C1 segment of cervical spinal cord (tissue), 14 donors: ENCODE data around the gene EIF5A.

Experiments
- DNase-seq, 14 donors: peaks; one replicate each; lab custom pipeline; 2025; lab: John Stamatoyannopoulos, UW

The EIF5A gene

GRCh38 chr17:7313088-7313889 lies 5.9 kb downstream of the EIF5A start:
- DNase-seq: no peak

DNA sequence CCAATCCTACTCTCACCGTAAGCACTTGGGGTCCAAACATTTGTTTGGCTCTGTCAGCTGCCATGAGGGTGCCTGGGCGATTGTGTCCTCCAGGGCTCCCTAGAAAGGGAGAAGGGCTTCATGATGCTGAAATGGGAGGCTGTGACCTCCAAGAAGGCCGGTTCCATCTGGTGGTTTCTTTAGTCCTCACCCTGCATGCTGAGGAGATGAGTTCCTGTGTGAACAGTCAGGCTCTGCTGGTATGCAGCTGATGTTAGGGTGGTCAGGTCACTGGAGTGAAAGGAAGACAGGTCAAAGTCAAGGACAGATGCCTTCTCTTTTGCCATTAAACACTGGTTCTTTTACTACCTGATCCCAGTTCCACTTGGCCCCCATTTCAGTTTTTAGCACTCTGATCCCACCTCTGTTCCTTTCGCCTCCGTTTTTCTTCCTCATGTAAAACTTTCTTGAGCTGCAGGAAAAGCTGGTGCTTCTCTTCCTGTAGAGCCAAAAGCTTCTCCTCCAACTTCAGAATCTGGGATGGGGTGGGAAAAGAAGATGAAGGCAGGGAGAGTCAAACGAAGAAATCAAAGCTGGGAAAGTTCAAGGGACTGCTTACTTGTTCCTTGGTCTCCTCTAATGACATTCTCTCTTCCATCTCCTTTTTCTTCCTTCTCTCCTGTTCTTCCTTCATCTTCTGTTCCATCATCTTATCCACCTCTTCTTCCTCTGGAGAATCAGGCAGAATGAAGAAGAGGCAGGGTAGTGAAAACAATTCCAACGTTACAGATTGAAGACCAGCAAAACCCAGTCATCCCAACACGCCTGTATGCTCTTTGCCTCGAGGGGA lies 6.7 kb downstream of the EIF5A start:
- DNase-seq: no peak

DNA sequence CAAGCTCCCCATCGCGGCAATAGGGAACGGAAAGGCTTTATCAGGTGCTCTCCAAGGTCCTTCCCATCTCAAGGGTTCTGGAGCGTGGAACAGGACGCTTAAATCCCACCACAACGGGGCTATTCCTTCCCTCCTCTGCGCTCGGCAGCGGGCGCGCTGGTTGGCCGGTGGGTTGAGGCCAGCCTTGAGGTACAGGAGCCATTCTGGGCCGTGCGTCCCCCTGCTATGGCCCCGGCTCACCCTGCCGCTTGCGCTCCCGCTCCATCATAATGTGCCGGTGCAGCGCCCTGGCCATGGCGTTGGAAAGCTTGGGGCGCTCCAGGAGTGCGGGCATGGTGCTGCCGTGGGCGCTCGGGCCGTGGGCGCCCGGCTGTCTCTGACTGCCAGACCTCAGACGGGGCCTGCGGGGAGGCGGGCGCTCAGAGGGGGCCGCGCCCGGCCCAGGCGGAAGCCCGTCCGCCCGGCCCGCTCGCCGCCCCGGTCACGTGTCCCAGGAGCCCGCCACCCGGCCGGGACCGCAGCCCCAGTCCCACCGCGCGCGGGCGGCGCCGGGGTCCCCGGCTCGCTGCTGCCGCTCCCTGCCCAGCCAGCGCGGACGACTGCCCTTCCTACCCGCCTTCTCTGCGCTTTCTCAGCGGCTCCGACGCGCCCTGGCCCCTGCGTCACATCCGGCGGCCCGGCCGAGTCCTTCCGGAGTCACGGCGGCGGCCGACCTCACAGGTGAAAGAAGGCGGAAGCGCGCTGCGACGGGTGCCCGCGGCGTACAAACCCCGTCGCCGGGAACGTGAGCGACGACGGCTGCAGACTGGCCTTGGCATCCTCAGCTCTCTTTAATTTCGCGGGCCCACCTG lies 7.5 kb downstream of the EIF5A start, which contains the start of gene GPS2:
GPS2 (minus strand) TSS at position 642 of the 851 bp plus-strand sequence; CDS start at position 334, 308 bp downstream.
- peak; percentile 35 to 93 (median 80) for DNase-seq

DNA sequence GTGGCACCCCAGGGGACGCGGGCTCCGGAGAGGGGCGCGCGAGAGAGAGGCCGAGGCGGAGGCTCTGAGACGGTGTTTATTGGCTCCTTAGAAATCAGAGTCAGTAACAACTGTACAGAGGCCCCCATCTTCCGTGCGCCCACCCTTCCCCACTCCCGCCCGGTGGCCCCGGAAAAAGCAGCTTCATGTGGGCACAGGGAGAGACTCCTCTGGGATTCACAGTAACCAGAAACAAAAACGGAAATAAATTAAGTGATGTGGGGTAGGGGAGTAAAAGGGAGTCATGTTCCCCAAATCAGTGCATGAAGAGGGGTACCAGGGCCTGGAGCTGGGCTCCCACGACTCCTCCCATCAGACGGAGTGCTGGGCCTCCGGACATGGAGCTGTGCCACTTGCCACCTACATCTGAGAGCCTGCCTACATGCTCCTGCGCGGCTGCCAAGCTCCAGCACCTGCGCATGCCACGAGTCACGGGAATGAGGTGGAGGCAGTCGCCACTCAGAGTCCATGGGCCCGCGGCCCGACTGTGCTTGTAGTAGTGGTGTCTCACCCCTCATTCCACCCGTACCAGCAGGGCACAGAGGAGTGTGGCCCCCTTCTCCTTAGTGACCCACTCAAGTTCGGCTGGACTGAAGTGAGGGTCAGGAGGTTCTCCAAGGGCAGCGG lies 8.3 kb downstream of the EIF5A start:
- peak in 1 of 14 donors; percentile 19 for DNase-seq

GRCh38 chr17:7317161-7317803 lies 9.9 kb downstream of the EIF5A start:
- no peak for DNase-seq

GRCh38 chr17:7318121-7318860 lies 10.9 kb downstream of the EIF5A start:
- no peak for DNase-seq

GRCh38 chr17:7321466-7321865 lies 14.0 kb downstream of the EIF5A start:
- DNase-seq: no peak

DNA sequence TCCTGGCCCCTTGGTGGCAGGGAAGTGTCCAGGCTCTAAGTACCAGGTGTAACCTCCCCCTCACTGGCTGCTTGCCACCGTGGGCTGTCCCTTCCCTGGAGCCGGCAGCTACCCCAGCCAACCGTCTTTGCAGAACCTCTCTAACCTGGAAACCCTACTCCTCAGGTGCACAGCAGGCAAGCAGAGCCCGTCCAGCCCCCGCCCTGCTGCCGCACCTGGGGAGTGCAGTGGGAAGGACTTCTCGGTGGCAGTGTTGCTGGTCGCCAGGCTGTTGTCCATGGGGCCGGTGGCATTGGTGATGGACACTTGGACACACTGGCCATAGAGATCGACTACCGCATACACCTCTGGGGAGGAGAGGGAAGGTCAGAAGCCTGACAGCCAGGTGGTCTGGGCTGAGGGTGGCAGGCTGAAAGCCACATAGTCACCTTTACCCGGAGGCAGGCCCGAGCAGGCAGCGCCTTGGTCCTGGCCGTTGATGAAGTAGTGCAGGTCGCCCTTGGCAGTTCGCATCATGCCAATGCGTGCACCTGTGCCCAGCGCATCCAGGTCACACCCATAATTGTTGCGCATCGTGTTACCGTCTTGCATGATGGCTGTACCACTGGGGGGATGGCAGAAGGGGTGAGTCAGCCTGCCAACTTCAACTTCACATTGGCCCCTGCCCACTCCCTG lies 15.2 kb downstream of the EIF5A start:
- DNase-seq: no peak

DNA sequence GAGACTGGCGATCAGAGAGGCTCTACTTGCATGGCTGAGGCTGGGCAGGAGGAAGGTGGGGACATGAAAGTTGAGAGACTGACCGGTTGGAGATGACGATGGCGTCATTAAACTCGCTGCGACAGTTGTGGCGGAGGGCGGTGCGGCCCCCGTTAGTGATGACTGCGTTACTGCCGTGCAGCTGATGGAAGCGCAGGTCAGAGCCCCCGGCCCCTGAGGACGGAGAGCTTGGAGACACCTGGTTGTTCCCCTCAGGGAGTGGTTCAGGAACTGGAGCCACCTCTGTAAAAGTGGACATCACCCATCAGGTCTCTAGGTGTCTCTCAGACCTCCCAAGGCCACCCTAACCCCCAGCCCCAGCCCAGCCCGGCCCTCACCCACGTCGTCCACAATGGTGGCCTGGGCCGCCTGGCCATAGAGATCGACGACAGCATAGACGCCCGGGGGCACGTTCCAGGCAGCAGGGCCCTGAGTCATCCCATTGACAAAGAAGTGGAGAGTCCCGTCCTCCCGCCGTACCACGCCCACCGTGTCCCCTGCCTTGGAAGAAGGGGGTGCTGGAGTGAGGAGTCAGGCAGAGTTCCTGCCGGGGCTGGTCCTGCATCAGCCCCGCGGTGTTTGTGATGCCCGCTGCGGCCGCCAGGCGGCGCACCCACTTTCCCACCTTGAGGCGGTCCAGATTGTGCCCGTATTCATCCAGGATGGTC lies 16.5 kb downstream of the EIF5A start:
- DNase-seq: peak in 2 of 14 donors; percentile 10 to 23

DNA sequence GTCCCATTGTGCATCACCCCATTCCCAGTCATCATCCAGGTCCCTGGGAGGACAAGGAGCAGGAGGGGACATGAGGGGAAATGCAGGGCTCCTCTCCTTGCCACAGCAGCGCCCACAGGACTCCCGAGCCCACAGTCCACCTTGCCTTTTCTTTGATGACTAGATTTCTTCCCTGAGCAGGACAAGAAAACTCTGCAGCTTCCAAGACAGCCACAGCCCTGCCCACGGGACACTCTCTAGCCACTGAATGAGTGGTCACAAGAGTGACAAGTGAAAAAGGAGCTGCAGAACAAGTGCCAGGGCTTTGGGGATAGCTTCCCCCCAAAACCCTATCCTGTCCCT lies 17.0 kb downstream of the EIF5A start:
- no peak for DNase-seq

DNA sequence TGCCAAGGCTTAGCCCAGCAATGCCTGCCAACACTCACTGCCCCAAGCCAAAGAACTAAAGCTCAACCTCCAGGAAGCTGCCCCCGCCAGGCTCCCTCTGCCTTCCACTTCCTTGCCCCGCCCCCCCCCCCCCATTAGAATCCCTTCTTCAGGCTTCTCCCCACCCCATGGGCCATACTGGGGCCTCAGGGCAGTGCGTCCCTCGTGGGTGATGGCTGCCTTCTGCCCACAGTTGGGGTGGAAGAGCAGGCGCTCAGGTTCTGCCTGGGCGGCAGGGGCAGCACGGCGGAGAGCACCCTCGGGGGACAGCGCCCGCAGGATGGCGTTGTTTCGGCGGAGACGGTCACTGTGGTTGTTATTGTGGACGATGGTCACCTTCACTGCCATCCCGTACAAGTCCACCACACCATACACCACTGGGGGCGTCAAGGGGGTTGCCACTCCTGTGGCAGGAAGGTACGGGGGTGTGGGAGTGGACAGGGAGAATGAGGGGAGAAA lies 17.7 kb downstream of the EIF5A start:
- DNase-seq: no peak

DNA sequence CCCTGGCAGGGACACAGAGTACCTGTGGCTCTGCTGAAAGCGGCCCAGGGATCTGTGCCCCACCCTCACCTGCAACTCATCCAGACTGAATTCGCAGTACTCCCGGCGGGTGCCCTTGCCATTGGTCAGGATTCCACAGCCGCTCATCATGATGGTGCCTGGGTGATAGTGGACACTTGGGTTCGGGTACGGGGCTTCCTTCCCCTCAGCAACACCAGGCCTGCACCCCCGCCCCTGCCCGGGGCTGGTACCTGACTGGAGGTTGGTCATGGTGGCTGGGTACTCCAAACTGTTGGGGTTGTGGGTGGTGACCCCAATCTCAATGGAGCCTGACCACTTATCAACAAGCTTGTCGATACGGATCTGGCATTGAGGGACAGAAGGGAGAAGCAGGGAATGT lies 18.8 kb downstream of the EIF5A start:
- DNase-seq: no peak

GRCh38 chr17:7327056-7327455 lies 19.6 kb downstream of the EIF5A start:
- DNase-seq: no peak

DNA sequence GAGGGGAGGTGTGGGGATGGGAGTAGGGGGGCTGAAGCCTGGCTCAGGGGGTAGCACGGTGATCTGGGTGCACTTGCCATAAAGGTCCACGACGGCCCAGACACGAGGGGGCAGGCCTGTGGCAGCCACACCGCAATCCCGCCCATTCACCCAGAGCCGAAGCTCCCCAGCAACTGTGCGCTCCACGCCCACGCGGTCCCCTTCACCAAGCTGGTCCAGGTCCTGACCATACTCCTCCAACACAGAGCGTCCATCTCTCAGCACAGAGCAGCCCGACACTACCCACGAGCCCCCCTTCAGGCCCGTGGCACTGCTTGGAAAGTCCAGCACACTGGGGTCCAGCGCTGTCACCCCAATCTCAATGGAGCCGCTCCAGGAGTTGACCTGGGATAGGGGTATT lies 20.1 kb downstream of the EIF5A start:
- no peak for DNase-seq

GRCh38 chr17:7328009-7328408 lies 20.6 kb downstream of the EIF5A start:
- no peak for DNase-seq

DNA sequence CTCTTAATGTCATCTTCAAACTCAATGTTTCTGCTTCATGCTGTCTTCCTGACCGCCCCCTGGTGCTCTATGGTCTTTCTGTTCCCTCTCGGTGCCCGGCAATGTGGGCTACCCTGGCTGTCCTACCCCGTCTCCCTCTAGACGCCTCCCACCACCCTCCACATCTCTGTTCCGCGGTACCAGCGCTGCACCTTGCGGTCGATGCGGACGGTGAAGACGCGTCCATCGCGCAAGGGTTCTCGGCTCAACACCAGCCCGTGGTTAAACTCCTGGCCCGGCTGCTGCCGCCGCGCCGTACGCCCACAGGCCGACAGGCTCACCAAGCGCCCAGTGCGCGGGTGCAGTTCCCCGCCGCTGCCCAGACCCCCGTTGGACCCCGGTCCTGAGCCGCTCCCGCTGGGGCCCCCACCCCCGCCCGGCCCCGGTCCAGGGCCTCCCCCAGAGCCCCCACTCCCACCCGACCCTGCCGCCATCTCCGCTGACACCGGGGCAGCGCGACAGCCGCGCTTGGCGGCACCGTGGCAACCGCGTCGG lies 21.5 kb downstream of the EIF5A start, which contains the start of gene NEURL4:
NEURL4 (minus strand) TSS at position 496 of the 534 bp plus-strand sequence; CDS start at position 473, 23 bp downstream.
- DNase-seq: no peak

- DNase-seq: peak; percentile 89 to 99 (median 96)
Measured at GRCh38 chr17:7329374-7329996, 22.1 kb downstream of the EIF5A start.
